HCT116 (cell line): ENCODE data around the gene ARID2. TPM values are rescaled to one million over a fixed set of nuclear protein-coding genes. Genes with fewer than 3 reads are reported as not detected.

Experiments
- ATAC-seq: fragments of 200-7000 bp; cut with Tn5 transposase; 2 replicates; pipeline ENCODE4 v1.9.1; 2020; ENCODE audit warnings: mild to moderate bottlenecking, moderate library complexity
- BruUV-seq: library from RNA; stranded (reverse); fragments of 400-500 nt; replicated peaks from 2 replicates; lab custom pipeline; 2021; lab: Mats Ljungman, UMichigan
- CTCF ChIA-PET: fragments of 300-600 bp; sonication (Branson Sonifier 250); formaldehyde crosslinking; loops from one replicate; lab custom pipeline; 2021; ENCODE audit warnings: antibody characterized with exemption; lab: Charles Lee
- POLR2A ChIA-PET: fragments of 300-600, 350-600 bp; sonication (Branson Sonifier 250); formaldehyde crosslinking; loops from one replicate; lab custom pipeline; 2021; ENCODE audit warnings: antibody characterized with exemption; lab: Charles Lee
- RAD21 ChIA-PET, 2 experiments: fragments of 300-600 bp; sonication (Branson Sonifier 250); formaldehyde crosslinking; loops; one replicate each; lab custom pipeline; 2023; ENCODE audit warnings: low total read pairs in 2 of 2; ENCODE audit not compliant: uncharacterized antibody in 2 of 2, unreplicated experiment in 2 of 2, low non-redundant PET in 1 of 2; lab: Charles Lee
- DNase-seq: peaks from one replicate; pipeline ENCODE4 v3.0.0-alpha.2; 2010; ENCODE audit warnings: low read depth, low spot score
- H2AFZ ChIP-seq: fragments of 200-600 bp; shearing (Covaris generic), sonication (generic); 2 replicates; pipeline ENCODE4 v1.6.1; 2017; ENCODE audit warnings: low read depth, mixed run types, mixed read lengths, antibody characterized with exemption, low read length; ENCODE audit not compliant: poor library complexity, severe bottlenecking
- H3K27ac ChIP-seq: 2 replicates; pipeline ENCODE4 v1.5.1; 2012; ENCODE audit warnings: low read depth, low read length
- H3K27me3 ChIP-seq: fragments of 200-600 bp; sonication (generic); 2 replicates; pipeline ENCODE4 v1.6.1; 2016; ENCODE audit warnings: mixed run types, low read length, mixed read lengths; ENCODE audit not compliant: insufficient read depth
- H3K36me3 ChIP-seq, 2 experiments: fragments of 200-500 bp in 1 of 2; fragments of 200-600 bp in 1 of 2; sonication (Bioruptor generic) in 1 of 2; sonication (generic) in 1 of 2; 2 replicates each; pipeline versions ENCODE4 v1.5.1 to v1.6.1; 2014 to 2016; ENCODE audit warnings: low read length in 2 of 2, inconsistent platforms in 1 of 2, mixed read lengths in 1 of 2, mixed run types in 1 of 2; ENCODE audit not compliant: insufficient read depth in 2 of 2, control insufficient read depth in 1 of 2
- H3K4me1 ChIP-seq, 2 experiments: fragments of 200-600 bp in 1 of 2; sonication (generic) in 1 of 2; 2 replicates each; pipeline versions ENCODE4 v1.5.1 to v1.6.1; 2012 to 2017; ENCODE audit warnings: low read length in 2 of 2, inconsistent platforms in 1 of 2, mild to moderate bottlenecking in 1 of 2, mixed read lengths in 1 of 2, mixed run types in 1 of 2, moderate library complexity in 1 of 2; ENCODE audit not compliant: insufficient read depth in 2 of 2, control insufficient read depth in 1 of 2
- H3K4me2 ChIP-seq: fragments of 200-600 bp; sonication (generic); 2 replicates; pipeline ENCODE4 v1.6.1; 2017; ENCODE audit warnings: mixed run types, low read length, mixed read lengths
- H3K4me3 ChIP-seq, 2 experiments: fragments of 200-600 bp in 1 of 2; sonication (generic) in 1 of 2; replicated peaks in 1 of 2; 2 replicates each; pipeline ENCODE4 v1.5.1; 2011 to 2016; ENCODE audit warnings: low read length in 2 of 2, control low read depth in 1 of 2, low read depth in 1 of 2, mild to moderate bottlenecking in 1 of 2, mixed read lengths in 1 of 2, mixed run types in 1 of 2
- H3K79me2 ChIP-seq: fragments of 200-600 bp; sonication (generic); 2 replicates; pipeline ENCODE4 v1.6.1; 2017; ENCODE audit warnings: mild to moderate bottlenecking, mixed run types, low read length, moderate library complexity, mixed read lengths; ENCODE audit not compliant: insufficient read depth
- H3K9ac ChIP-seq: fragments of 200-600 bp; sonication (generic); 2 replicates; pipeline ENCODE4 v1.6.1; 2016; ENCODE audit warnings: low read length, mixed read lengths
- H3K9me2 ChIP-seq: fragments of 200-600 bp; sonication (generic), shearing (Covaris generic); 2 replicates; pipeline ENCODE4 v1.6.1; 2017; ENCODE audit warnings: mixed run types, mild to moderate bottlenecking, moderate library complexity; ENCODE audit not compliant: insufficient read depth
- H3K9me3 ChIP-seq, 2 experiments: fragments of 200-500 bp in 1 of 2; fragments of 200-600 bp in 1 of 2; sonication (Bioruptor generic) in 1 of 2; sonication (generic) in 1 of 2; 2 replicates each; pipeline ENCODE4 v1.6.1; 2014 to 2017; ENCODE audit warnings: low read length in 2 of 2, mixed read lengths in 2 of 2, inconsistent platforms in 1 of 2, low read depth in 1 of 2, mild to moderate bottlenecking in 1 of 2, mixed run types in 1 of 2, moderate library complexity in 1 of 2; ENCODE audit not compliant: control insufficient read depth in 1 of 2, insufficient read depth in 1 of 2
- H4K20me1 ChIP-seq: fragments of 200-600 bp; sonication (generic), shearing (Covaris generic); 2 replicates; pipeline ENCODE4 v1.6.1; 2017; ENCODE audit warnings: mixed run types, mild to moderate bottlenecking, moderate library complexity; ENCODE audit not compliant: insufficient read depth
- EGR1 ChIP-seq: IDR thresholded peaks from 2 replicates; pipeline ENCODE4 v1.6.1; 2012; ENCODE audit warnings: low read depth
- JUND ChIP-seq: IDR thresholded peaks from 2 replicates; pipeline ENCODE4 v1.6.1; 2012
- POLR2A ChIP-seq: IDR thresholded peaks from 2 replicates; pipeline ENCODE4 v1.7.0; 2011; ENCODE audit warnings: borderline replicate concordance; ENCODE audit not compliant: insufficient read depth, insufficient read length; ENCODE audit errors: extremely low read depth
- RAD21 ChIP-seq: IDR thresholded peaks from 2 replicates; pipeline ENCODE4 v1.6.1; 2012; ENCODE audit warnings: low read depth, mild to moderate bottlenecking
- SIN3A ChIP-seq: IDR thresholded peaks from 2 replicates; pipeline ENCODE4 v1.6.1; 2012; ENCODE audit warnings: low read depth
- SP1 ChIP-seq: IDR thresholded peaks from 2 replicates; pipeline ENCODE4 v1.6.1; 2012; ENCODE audit warnings: low read depth
- SRF ChIP-seq: IDR thresholded peaks from 2 replicates; pipeline ENCODE4 v1.6.1; 2012; ENCODE audit warnings: low read depth
- YY1 ChIP-seq: IDR thresholded peaks from 2 replicates; pipeline ENCODE4 v1.6.1; 2011; ENCODE audit warnings: low read length, low read depth, moderate library complexity, mild to moderate bottlenecking; ENCODE audit not compliant: insufficient replicate concordance; ENCODE audit errors: extremely low read depth
- ZFX ChIP-seq: fragments of 450-650 bp; IDR thresholded peaks from 2 replicates; pipeline ENCODE4 v1.6.1; 2017
- ZNF274 ChIP-seq: fragments of 200-500 bp; sonication (Bioruptor generic); IDR thresholded peaks from 2 replicates; pipeline ENCODE4 v1.6.1; 2014; ENCODE audit warnings: mild to moderate bottlenecking, low read depth, low read length, inconsistent platforms
- intact Hi-C: fragments of 100-400 bp; cut with micrococcal nuclease; formaldehyde crosslinking; loops from 2 replicates; pipeline ENCODE4 v1.10.0; 2022
- total RNA-seq: library from RNA; stranded (reverse); gene quantifications from one replicate; pipeline ENCODE4 v1.2.1, GENCODE V29; 2021; ENCODE audit not compliant: unreplicated experiment
- TF ChIP-seq, protein P1 (sequence below): IDR thresholded peaks from 2 replicates; pipeline ENCODE4 v1.6.1; 2012; ENCODE audit warnings: low read depth
- TF ChIP-seq, protein P2 (sequence below): IDR thresholded peaks from 2 replicates; pipeline ENCODE4 v1.6.1; 2012

ARID2 gene
- total RNA-seq, 1 experiment from 2014 or later, result 30.5 TPM

DNA sequence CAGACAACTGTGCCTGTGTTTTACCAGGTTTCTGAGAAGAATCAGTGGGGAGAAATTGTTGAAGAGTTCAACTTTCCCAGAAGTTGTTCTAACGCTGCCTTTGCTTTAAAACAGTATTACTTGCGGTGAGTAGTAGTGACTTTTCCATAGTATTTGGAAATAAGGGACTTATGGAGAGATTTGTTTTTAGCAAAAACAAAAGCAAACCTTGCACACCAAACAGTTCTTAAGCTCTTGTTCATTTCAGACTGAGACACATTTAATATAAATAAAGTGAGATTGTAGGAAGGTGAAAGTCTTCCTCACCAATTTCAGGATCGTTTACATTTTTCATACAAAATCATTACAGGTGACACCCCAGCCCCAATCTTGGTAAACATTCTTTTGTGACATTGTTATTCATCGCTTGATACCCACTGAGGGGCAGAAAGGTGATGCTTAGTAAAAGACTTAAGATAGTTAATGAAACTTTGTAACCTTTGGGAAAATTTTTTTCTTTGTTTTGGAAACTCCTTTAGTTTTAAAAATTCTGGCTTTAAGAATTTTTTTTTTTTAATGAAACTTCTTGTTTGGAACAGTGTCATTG, 1.8 kb downstream of the ARID2 start:
- H3K4me2 ChIP-seq, result peak overlapping the region; percentile 80
- ATAC-seq (no peak), DNase-seq (no peak)
- no peaks in the 10 kb centered on the region for H3K9me2 ChIP-seq
- TSS peak; percentile 34 for BruUV-seq
- ChIA-PET POLR2A (no interaction called here), CTCF (no interaction called here), RAD21 (no interaction called here)
- no peaks in the 10 kb centered on the region for H3K9me3 ChIP-seq
- intact Hi-C loops, result no loop called here
- peak overlapping the region; percentile 82 for H3K9ac ChIP-seq
- no peak overlapping the region for H2AFZ ChIP-seq
- peaks cover 4 to 14% of the 10 kb centered on the region in 2 experiments; a peak in 3 of 4 replicates for H3K36me3 ChIP-seq
- TF ChIP-seq YY1, result no peak
- no peak for TF ChIP-seq POLR2A
- no peaks in the 10 kb centered on the region for H3K27me3 ChIP-seq
- H3K79me2 ChIP-seq, result peaks cover 71% of the 10 kb centered on the region
- peaks cover 12 to 25% of the 10 kb centered on the region in 2 experiments; a peak in 3 of 4 replicates for H3K4me1 ChIP-seq
- peak overlapping the region; percentile 55 to 84 for H3K4me3 ChIP-seq
- H4K20me1 ChIP-seq, result no peaks in the 10 kb centered on the region
- H3K27ac ChIP-seq, result peak overlapping the region; percentile 94

DNA sequence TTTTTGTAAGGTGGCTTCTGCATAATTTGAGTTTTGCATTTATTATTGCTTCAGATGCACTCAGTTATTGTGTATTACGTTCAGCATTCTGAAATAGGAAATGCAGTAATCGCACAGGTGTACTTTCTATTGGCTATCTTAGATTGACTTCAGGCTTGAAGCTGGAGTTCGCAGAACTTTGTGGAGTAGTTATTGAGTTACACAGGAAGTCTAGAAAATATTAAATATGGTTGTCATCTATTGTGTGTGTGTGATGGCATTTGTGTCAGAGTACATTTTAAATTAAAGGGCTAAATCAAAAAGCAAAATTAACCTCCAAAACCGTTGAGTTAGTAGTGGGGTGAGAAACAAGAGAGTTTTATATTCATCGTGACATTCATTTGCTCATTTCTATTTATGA, 2.7 kb downstream of the ARID2 start:
- H3K9me2 ChIP-seq, result no peaks in the 10 kb centered on the region
- no TSS peak for BruUV-seq
- peaks cover 4 to 18% of the 10 kb centered on the region in 2 experiments; a peak in 3 of 4 replicates for H3K36me3 ChIP-seq
- H2AFZ ChIP-seq, result no peak overlapping the region
- peaks cover 72% of the 10 kb centered on the region for H3K79me2 ChIP-seq
- no peaks in the 10 kb centered on the region for H3K27me3 ChIP-seq
- POLR2A ChIA-PET, result no interaction called here
- no peak overlapping the region; the same call in 1 of the 2 replicates for H3K27ac ChIP-seq
- H3K9ac ChIP-seq, result no peak overlapping the region
- intact Hi-C loops, result no loop called here
- H3K4me2 ChIP-seq, result peak overlapping the region; percentile 80; the same call in 1 of the 2 replicates
- H3K4me3 ChIP-seq, result peak overlapping the region in 1 of 2 experiments; percentile 6; a peak in 1 of 4 replicates
- CTCF ChIA-PET, result no interaction called here
- no peak for DNase-seq
- RAD21 ChIA-PET, result no interaction called here
- H4K20me1 ChIP-seq, result no peaks in the 10 kb centered on the region
- no peak for ATAC-seq
- no peak for TF ChIP-seq SIN3A
- TF ChIP-seq YY1, result no peak
- no peak for TF ChIP-seq SRF
- no peak for TF ChIP-seq ZFX
- TF ChIP-seq, protein P1, sequence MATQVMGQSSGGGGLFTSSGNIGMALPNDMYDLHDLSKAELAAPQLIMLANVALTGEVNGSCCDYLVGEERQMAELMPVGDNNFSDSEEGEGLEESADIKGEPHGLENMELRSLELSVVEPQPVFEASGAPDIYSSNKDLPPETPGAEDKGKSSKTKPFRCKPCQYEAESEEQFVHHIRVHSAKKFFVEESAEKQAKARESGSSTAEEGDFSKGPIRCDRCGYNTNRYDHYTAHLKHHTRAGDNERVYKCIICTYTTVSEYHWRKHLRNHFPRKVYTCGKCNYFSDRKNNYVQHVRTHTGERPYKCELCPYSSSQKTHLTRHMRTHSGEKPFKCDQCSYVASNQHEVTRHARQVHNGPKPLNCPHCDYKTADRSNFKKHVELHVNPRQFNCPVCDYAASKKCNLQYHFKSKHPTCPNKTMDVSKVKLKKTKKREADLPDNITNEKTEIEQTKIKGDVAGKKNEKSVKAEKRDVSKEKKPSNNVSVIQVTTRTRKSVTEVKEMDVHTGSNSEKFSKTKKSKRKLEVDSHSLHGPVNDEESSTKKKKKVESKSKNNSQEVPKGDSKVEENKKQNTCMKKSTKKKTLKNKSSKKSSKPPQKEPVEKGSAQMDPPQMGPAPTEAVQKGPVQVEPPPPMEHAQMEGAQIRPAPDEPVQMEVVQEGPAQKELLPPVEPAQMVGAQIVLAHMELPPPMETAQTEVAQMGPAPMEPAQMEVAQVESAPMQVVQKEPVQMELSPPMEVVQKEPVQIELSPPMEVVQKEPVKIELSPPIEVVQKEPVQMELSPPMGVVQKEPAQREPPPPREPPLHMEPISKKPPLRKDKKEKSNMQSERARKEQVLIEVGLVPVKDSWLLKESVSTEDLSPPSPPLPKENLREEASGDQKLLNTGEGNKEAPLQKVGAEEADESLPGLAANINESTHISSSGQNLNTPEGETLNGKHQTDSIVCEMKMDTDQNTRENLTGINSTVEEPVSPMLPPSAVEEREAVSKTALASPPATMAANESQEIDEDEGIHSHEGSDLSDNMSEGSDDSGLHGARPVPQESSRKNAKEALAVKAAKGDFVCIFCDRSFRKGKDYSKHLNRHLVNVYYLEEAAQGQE, result no peak
- no peak for TF ChIP-seq JUND
- no peak for TF ChIP-seq RAD21
- TF ChIP-seq EGR1, result no peak
- no peak for TF ChIP-seq SP1
- TF ChIP-seq, protein P2, sequence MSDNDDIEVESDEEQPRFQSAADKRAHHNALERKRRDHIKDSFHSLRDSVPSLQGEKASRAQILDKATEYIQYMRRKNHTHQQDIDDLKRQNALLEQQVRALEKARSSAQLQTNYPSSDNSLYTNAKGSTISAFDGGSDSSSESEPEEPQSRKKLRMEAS, result no peak
- TF ChIP-seq ZNF274, result no peak
- TF ChIP-seq, all 23 proteins: peak for 0
- Histone ChIP-seq H3K4me1 (peaks cover 12 to 25% of the 10 kb centered on the region in 2 experiments; a peak in 3 of 4 replicates), H3K9me3 (peaks cover 0 to 2% of the 10 kb centered on the region in 2 experiments; a peak in 1 of 4 replicates)
